Neural cell (in vitro differentiated cells): Measurements from ENCODE around the gene PIP4K2A.

Experiments used
- EP300 ChIP-seq: fragments of 450-650 bp; conservative IDR thresholded peaks from 2 replicates; pipeline ENCODE4 v1.6.1; 2014; ENCODE audit warnings: antibody characterized with exemption, mild to moderate bottlenecking, moderate library complexity; ENCODE audit not compliant: poor library complexity, severe bottlenecking
- POLR2AphosphoS5 ChIP-seq: IDR thresholded peaks from 2 replicates; pipeline ENCODE4 v1.6.1; 2012
- SMC3 ChIP-seq: fragments of 450-650 bp; conservative IDR thresholded peaks from 2 replicates; pipeline ENCODE4 v1.6.1; 2014; ENCODE audit warnings: antibody characterized with exemption, mild to moderate bottlenecking, moderate library complexity; ENCODE audit not compliant: poor library complexity
- TAF1 ChIP-seq: IDR thresholded peaks from 2 replicates; pipeline ENCODE4 v1.6.1; 2012; ENCODE audit warnings: low read depth
- TF ChIP-seq, protein P1 (sequence below): fragments of 450-650 bp; IDR thresholded peaks from 2 replicates; pipeline ENCODE4 v1.5.1; 2014; ENCODE audit warnings: antibody characterized with exemption, mild to moderate bottlenecking, moderate library complexity; ENCODE audit not compliant: poor library complexity, severe bottlenecking

DNA sequence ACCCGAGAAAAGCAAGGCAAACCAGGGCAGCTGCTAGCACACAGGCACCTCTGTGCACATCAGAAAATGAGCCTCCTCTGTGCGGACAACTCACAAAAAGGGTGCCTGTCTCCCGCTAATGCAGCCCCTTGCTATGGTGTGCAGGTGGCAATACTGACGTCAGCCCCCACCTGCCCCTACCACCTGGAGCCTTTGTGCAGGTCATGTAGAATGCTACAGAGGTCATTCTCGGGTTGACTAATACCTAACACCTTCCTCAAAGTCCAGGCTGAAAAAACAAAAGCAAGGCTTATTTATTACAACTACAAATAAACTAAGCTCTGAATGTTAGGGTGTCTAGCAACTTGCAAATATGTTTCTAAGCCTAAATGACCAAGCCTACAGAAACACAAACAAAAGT, 13.9 kb downstream of the PIP4K2A start:
- TF ChIP-seq EP300: no peak
- TF ChIP-seq, protein P1, sequence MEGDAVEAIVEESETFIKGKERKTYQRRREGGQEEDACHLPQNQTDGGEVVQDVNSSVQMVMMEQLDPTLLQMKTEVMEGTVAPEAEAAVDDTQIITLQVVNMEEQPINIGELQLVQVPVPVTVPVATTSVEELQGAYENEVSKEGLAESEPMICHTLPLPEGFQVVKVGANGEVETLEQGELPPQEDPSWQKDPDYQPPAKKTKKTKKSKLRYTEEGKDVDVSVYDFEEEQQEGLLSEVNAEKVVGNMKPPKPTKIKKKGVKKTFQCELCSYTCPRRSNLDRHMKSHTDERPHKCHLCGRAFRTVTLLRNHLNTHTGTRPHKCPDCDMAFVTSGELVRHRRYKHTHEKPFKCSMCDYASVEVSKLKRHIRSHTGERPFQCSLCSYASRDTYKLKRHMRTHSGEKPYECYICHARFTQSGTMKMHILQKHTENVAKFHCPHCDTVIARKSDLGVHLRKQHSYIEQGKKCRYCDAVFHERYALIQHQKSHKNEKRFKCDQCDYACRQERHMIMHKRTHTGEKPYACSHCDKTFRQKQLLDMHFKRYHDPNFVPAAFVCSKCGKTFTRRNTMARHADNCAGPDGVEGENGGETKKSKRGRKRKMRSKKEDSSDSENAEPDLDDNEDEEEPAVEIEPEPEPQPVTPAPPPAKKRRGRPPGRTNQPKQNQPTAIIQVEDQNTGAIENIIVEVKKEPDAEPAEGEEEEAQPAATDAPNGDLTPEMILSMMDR: no peak
- TF ChIP-seq POLR2AphosphoS5: no peak
- TF ChIP-seq TAF1: no peak
- TF ChIP-seq SMC3: no peak
